Central memory CD8-positive, alpha-beta T cell (primary cell): Measurements from ENCODE around the gene ERCC1.
"Not testable (repeated sequence)": the region's sequence is repeated elsewhere in the genome, so short reads cannot be mapped to it uniquely, and the experiment has no call there.

ENCODE experiments used
- ATAC-seq: fragments of 150-1000 bp; cut with Tn5 transposase; replicated peaks from 2 replicates; pipeline ENCODE4 v1.10.0; 2022; ENCODE audit warnings: mild to moderate bottlenecking, moderate FRiP score, moderate number of reproducible peaks; ENCODE audit not compliant: poor library complexity, severe bottlenecking; ENCODE audit errors: extremely low read depth
- DNase-seq, 2 donors: peaks; one replicate each; pipeline ENCODE4 v3.0.0; 2021; ENCODE audit warnings: low spot score in 2 of 2
- H3K27ac Mint-ChIP-seq: one replicate; pipeline ENCODE4 v1.8.0; 2022; ENCODE audit warnings: low read depth, mild to moderate bottlenecking, moderate library complexity, mixed read lengths
- H3K27me3 Mint-ChIP-seq: one replicate; pipeline ENCODE4 v1.8.0; 2022; ENCODE audit warnings: mixed read lengths
- H3K36me3 Mint-ChIP-seq: one replicate; pipeline ENCODE4 v1.8.0; 2022; ENCODE audit warnings: mild to moderate bottlenecking, moderate library complexity, mixed read lengths; ENCODE audit not compliant: insufficient read depth
- H3K4me1 Mint-ChIP-seq: one replicate; pipeline ENCODE4 v1.8.0; 2022; ENCODE audit warnings: mixed read lengths
- H3K4me3 Mint-ChIP-seq: one replicate; pipeline ENCODE4 v1.8.0; 2022; ENCODE audit warnings: mild to moderate bottlenecking, moderate library complexity, mixed read lengths
- H3K9me3 Mint-ChIP-seq: one replicate; pipeline ENCODE4 v1.8.0; 2022; ENCODE audit warnings: mixed read lengths

ERCC1 gene

DNA sequence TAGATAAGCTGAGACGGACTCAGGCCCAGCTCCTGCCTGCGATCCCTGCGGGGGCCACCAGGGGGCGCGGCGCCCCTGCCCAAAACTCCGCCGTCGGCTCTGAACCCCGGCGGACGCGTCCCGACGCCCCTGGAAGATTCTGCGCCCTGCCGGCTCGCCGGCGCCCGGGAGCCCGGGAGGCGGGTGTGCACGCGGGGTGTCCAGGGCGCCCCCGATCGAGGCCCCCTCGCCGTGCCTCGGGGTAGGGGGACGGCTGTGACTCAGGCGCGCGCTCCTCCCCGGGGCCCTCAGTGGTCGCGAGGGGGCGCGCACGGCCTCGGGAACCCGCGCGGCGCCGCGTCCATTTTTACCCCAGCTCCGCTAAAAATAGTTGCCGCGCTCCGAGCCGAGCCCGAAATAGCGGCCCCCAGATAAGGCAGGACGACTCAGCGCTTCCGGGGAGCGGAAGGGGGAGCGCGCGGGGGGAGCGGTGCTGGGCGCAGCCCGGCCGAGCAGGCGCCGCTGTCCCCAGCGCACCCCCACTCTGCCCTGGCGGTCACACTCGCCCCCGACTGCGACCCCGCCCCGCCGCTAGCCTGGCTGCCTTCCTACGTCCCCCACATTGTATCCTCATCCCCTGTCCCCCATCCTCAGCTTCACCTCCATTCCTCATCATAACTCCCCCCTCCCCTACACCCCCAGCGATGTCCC, 16.0 kb upstream of the ERCC1 start:
- ATAC-seq (peak; percentile 78), DNase-seq (peak; percentile 84 to 92)
- peaks cover 19% of the 10 kb centered on the region for H3K36me3 Mint-ChIP-seq
- no peaks in the 10 kb centered on the region for H3K27me3 Mint-ChIP-seq
- peak overlapping the region; percentile 69 for H3K4me3 Mint-ChIP-seq
- H3K9me3 Mint-ChIP-seq = no peaks in the 10 kb centered on the region
- peaks cover 40% of the 10 kb centered on the region for H3K4me1 Mint-ChIP-seq
- peak overlapping the region; percentile 90 for H3K27ac Mint-ChIP-seq

DNA sequence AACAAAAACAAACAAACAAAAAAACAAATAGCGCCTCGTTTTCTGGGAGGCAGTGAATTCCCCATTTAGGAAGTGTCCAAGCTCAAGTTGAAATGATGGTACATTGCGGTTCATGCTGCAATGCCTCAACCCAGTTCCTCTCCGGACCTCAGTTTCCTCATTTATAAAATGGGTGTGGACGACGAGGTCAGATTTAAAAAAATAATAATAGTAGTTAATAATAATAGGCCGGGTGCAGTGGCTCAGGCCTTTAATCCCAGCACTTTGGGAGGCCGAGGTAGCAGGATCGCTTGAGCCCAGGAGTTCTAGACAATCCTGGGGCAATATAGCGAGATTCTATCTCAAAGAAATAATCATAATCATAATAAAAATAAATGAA, 15.5 kb upstream of the ERCC1 start:
- Mint-ChIP-seq H3K9me3 (no peaks in the 10 kb centered on the region), H3K4me3 (peak overlapping the region; percentile 69), H3K27ac (peak overlapping the region; percentile 8), H3K4me1 (peaks cover 35% of the 10 kb centered on the region), H3K27me3 (no peaks in the 10 kb centered on the region), H3K36me3 (peaks cover 16% of the 10 kb centered on the region)
- ATAC-seq = no peak
- DNase-seq = no peak

DNA sequence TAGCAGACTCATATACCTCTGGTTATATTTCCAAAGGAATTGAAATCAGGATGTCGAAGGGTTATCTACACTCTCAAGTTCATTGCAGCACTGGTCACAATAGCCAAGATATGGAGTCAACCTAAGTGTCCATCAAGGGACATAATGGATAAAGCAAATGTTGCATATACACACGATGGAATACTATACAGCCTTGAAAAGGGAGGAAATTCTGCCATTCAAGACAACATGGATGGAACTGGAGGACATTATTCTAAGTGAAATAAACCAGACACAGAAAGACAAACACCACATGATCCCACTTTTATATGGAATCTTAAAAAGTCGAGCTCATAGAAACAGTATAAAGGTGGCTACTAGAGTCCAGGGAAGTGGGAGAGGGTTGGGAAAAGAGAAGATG, 13.6 kb upstream of the ERCC1 start:
- Mint-ChIP-seq H3K4me3 (no peak overlapping the region), H3K4me1 (peaks cover 16% of the 10 kb centered on the region), H3K27ac (no peak overlapping the region), H3K36me3 (peaks cover 6% of the 10 kb centered on the region), H3K9me3 (no peaks in the 10 kb centered on the region), H3K27me3 (no peaks in the 10 kb centered on the region)
- ATAC-seq (no peak), DNase-seq (no peak)

DNA sequence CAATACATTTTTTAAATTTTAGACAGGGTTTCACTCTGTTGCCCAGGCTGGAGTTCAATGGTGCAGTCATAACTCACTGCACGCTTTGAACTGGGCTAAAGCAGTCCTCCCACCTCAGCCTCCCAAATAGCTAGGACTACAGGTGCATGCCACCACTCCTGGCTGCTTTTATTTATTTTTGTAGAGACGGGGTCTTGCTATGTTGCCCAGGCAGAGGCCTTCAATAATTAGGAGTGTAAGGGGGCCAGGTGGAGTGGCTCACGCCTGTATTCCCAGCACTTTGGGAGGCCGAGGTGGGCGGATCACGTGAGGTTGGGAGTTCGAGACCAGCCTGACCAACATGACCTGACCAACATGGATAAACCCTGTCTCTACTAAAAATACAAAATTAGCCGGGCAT, 8.8 kb upstream of the ERCC1 start:
- H3K9me3 Mint-ChIP-seq, ATAC-seq, H3K4me3 Mint-ChIP-seq, DNase-seq, H3K36me3 Mint-ChIP-seq, H3K4me1 Mint-ChIP-seq, H3K27me3 Mint-ChIP-seq, H3K27ac Mint-ChIP-seq: not testable (repeated sequence)

DNA sequence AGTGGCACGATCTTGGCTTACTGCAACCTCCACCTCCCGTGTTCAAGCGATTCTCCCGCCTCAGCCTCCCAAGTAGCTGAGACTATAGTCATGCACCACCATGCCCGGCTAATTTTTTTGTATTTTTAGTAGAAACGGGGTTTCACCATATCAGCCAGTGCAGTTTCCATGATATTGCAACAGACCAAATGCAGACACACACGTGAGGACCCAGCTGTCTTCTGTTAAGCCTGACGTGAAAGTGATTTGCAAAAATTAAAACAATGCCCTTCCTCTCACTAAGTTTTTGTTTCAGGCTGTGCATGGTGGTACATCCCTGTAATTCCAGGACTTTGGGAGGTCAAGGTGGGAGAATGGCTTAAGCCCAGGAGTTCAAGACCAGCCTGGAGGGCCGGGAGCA, 7.3 kb upstream of the ERCC1 start:
- H3K4me3 Mint-ChIP-seq, H3K4me1 Mint-ChIP-seq, DNase-seq, H3K27me3 Mint-ChIP-seq, H3K36me3 Mint-ChIP-seq, H3K9me3 Mint-ChIP-seq, H3K27ac Mint-ChIP-seq, ATAC-seq: not testable (repeated sequence)

DNA sequence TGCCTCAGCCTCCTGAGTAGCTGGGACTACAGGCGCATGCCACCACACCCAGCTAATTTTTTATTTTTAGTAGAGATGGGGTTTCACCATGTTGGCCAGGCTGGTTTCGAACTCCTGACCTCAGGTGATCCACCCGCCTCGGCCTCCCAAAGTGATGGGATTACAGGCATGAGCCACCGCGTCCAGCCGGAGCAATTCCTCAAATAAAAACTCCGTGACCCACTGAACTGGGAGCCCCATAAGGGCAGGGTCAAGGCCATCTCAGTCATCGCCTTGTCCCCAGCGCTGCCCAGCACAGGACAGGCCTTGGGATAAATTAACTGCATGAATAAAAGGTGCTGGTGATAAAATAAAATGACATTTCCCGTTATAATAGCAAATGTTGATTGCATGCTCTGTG, 6.2 kb upstream of the ERCC1 start:
- not testable (repeated sequence) for H3K36me3 Mint-ChIP-seq, H3K27ac Mint-ChIP-seq

DNA sequence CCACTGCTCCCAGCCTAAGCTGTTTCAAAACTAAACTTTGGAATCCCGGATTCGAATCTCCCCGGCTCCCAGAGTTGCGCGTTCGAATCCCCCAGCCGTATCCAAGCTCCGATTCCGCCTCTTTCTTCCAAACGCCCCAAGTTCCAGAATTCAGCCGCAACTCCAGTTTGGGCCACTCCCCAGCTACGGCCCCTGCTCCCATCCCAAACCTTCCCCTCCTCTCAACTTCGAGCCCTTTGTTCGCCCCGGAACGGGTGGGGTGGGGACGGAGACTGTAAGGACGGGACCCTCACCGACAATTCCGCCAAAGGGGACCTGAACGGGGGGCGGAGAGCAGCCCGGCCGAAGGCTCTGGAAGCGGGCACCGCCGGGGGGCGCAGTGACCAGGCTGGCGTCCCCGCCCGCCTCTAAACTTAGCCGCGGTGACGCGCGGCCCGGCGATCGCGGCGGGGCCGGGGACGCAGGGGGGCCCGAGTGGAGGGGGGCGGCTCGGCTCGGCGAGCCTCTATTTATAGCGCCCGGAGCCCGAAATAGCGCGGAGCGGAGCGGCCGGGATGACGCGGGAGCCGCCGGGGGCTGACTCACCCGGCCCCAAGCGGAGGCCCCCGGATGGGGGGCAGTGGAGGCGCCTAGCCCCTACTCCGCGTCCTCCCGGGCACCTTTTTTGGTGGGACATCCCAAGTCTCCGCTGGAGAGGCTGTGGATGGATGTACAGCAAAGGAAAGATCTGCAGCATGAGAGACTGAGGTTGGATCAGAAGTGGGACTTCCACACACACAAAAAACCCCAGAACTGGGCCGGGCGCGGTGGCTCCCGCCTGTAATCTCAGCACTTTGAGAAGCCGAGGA, 4.9 kb upstream of the ERCC1 start:
- peaks cover 21% of the 10 kb centered on the region for H3K4me1 Mint-ChIP-seq
- peaks cover 7% of the 10 kb centered on the region for H3K36me3 Mint-ChIP-seq
- no peaks in the 10 kb centered on the region for H3K9me3 Mint-ChIP-seq
- no peak for ATAC-seq
- H3K27ac Mint-ChIP-seq = no peak overlapping the region
- DNase-seq = no peak
- H3K27me3 Mint-ChIP-seq = no peaks in the 10 kb centered on the region
- H3K4me3 Mint-ChIP-seq = peak overlapping the region; percentile 80

More for the DNA sequence above, 6.2 kb upstream of the ERCC1 start:
- H3K27me3 Mint-ChIP-seq, H3K4me1 Mint-ChIP-seq, H3K4me3 Mint-ChIP-seq, DNase-seq, H3K9me3 Mint-ChIP-seq, ATAC-seq: not testable (repeated sequence)

DNA sequence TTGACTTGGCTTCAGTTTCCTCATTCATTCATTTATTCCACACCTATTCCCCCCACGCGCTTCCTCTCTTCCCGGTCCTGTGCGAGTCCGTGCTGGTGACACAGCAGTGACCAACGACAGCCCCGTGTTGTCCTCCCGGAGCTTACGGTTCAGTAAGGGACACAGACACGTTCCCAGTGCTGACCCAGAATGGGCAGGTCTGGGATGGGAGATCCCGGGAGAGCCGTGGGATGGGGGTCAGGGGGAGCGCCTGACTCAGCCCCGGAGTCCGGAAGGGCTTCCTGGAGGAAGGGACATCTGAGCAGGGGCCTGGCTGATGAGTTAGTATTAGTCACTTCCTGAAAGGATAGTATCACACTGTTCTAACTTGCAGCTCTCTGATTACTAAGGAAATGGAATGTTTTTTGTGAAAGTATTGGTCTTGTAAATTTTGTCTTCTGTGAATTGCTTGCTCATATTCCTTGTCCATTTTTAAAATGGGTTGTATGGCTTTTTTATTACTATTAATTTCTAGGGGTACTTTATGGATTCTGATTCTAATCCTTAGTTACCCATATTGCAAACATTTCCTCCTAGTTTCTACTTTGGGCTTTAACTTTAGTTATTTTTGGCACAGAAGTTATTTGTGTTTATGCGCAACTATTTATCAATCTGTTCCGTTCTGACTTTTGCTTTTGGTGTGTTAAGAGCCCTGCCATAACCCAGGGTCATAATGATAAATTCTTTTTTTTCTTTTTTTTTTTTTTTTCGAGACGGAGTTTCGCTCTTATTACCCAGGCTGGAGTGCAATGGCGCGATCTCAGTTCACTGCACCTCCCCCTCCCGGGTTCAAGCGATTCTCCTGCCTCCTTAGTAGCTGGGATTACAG, 708 bp upstream of the ERCC1 start:
- Mint-ChIP-seq H3K4me1 (peaks cover 47% of the 10 kb centered on the region), H3K27ac (peak overlapping the region; percentile 96), H3K36me3 (peaks cover 8% of the 10 kb centered on the region), H3K9me3 (no peaks in the 10 kb centered on the region), H3K4me3 (peak overlapping the region; percentile 97), H3K27me3 (no peaks in the 10 kb centered on the region)
- DNase-seq (no peak), ATAC-seq (peak; percentile 26)

DNA sequence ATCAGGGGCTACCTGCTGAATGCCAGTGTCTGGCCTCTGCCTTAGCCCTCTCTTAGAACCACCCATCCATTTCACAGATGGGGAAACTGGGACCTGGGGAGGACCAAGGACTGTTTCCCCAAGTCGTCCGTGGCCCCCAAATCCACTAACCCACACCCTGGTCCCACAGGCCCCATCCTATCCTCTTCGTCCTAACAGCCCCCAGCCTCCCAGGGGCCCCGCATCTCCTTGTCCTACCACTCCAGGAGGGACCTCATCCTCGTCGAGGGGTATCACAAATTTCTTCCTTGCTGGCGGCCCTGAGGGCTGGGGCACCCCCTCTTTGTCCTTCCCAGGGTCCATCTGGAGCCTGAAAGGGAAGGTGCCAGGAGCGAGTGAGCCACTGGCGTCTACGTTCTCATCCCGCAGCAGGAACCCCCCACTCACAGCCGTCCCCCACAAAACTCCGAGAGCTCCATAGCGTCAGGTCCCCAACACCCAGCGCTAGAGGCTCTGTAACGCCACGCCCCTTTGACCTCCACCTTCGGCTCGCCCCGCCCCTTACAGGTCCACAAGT, 606 bp downstream of the ERCC1 start:
- H3K27ac Mint-ChIP-seq = peak overlapping the region; percentile 96
- ATAC-seq (peak; percentile 57), DNase-seq (no peak)
- peaks cover 42% of the 10 kb centered on the region for H3K4me1 Mint-ChIP-seq
- H3K36me3 Mint-ChIP-seq = peaks cover 12% of the 10 kb centered on the region
- no peaks in the 10 kb centered on the region for H3K9me3 Mint-ChIP-seq
- H3K27me3 Mint-ChIP-seq = no peaks in the 10 kb centered on the region
- peak overlapping the region; percentile 97 for H3K4me3 Mint-ChIP-seq

DNA sequence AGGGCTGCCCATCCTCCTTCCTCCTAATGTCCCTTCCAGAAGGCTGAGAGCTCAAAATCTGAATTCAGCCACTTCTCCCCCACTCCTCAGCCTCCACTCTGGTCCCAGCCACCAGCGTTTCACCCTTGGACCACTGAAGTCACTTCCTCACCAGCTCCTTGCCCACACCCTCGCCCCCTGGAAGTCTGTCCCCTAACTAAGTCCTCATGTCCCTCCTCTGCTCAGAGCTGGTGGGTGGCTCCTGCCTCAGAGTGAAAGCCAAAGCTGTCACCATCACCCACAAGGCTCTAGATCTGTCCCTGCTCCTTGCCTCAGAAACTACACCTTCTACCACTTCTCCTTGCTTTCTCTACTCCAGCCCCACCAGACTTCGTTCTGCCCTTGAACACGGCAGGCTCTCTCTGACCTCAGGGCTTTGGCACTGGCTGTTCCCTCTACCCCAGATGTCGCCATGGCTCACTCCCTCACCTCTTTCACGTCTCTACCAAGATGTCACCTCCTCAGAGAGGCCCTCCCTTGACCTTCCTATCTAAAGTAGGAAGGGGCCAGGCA, 1.7 kb downstream of the ERCC1 start:
- Mint-ChIP-seq H3K9me3 (no peaks in the 10 kb centered on the region), H3K36me3 (peaks cover 21% of the 10 kb centered on the region), H3K27ac (peak overlapping the region; percentile 50), H3K4me3 (no peak overlapping the region), H3K4me1 (peaks cover 37% of the 10 kb centered on the region), H3K27me3 (no peaks in the 10 kb centered on the region)
- no peak for DNase-seq
- ATAC-seq = no peak

DNA sequence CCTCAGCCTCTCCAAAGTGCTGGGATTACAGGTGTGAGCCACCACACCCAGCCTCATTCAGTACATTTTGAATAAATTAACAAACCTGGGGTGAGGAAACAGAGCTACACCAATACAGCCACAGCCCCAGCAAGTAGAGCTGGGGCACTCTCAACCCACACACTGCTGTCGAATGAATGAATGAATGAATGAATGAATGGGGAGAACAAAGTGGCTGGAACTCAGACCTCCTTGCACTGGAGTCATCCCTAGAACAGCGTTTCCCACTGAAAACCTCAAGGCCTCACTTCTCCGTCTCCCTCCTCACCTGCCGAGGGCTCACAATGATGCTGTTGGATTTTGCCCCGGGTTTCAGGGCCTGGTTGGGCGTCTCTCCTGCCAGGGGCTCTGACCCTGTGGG, 2.8 kb downstream of the ERCC1 start:
- Mint-ChIP-seq H3K4me3 (peak overlapping the region; percentile 36), H3K36me3 (peaks cover 25% of the 10 kb centered on the region), H3K9me3 (no peaks in the 10 kb centered on the region), H3K27ac (peak overlapping the region; percentile 53), H3K27me3 (no peaks in the 10 kb centered on the region), H3K4me1 (peaks cover 37% of the 10 kb centered on the region)
- ATAC-seq (no peak), DNase-seq (no peak)

DNA sequence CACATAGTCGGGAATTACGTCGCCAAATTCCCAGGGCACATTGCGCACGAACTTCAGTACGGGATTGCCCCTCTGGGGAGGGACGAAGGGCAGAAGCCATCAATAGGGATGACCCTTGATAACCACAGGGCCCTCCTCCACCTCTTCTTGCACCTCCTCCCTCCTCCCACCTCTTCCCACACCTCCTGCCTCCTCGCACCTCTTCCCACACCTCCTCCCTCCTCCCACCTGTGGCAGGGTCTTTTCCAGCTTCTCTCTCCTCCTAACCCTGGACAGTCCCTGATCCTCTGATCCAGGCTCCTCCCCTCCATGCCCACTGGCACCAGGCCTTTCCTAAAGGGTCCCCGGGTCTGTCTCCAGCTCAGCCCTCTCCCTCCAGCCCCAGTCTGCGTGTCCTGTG, 3.4 kb downstream of the ERCC1 start:
- no peaks in the 10 kb centered on the region for H3K27me3 Mint-ChIP-seq
- DNase-seq (no peak), ATAC-seq (no peak)
- no peak overlapping the region for H3K27ac Mint-ChIP-seq
- peaks cover 27% of the 10 kb centered on the region for H3K36me3 Mint-ChIP-seq
- H3K9me3 Mint-ChIP-seq = no peaks in the 10 kb centered on the region
- peaks cover 37% of the 10 kb centered on the region for H3K4me1 Mint-ChIP-seq
- H3K4me3 Mint-ChIP-seq = no peak overlapping the region
